Bronchial epithelial cell (primary cell): Measurements from ENCODE around the gene TNS3. TPM values are rescaled to one million over a fixed set of nuclear protein-coding genes. Genes with fewer than 3 reads are reported as not detected.

Experiments
- DNase-seq: peaks from one replicate; pipeline ENCODE4 v3.0.0-alpha.2; 2010; ENCODE audit warnings: low read depth
- FAIRE-seq: peaks from 2 replicates; lab custom pipeline; 2011; peaks lifted over from hg19 to GRCh38; lab: Jason Lieb, UNC
- H3K27me3 ChIP-seq: 2 replicates; pipeline ENCODE4 v1.5.1; 2011; ENCODE audit warnings: low read length; ENCODE audit not compliant: control insufficient read depth, insufficient read depth
- H3K36me3 ChIP-seq: 2 replicates; pipeline ENCODE4 v1.5.1; 2011; ENCODE audit warnings: low read length; ENCODE audit not compliant: control insufficient read depth, insufficient read depth
- H3K4me3 ChIP-seq: 2 replicates; pipeline ENCODE4 v1.5.1; 2011; ENCODE audit warnings: mild to moderate bottlenecking, low read depth, low read length, control low read depth
- total RNA-seq: library from RNA; depleted of rRNA; stranded (reverse); fragments of >200 nt; gene quantifications from 2 replicates; pipeline ENCODE4 v1.2.1, GENCODE V29; 2014
- TF ChIP-seq, protein P1 (sequence below): IDR thresholded peaks from 2 replicates; pipeline ENCODE4 v1.5.1; 2011; ENCODE audit warnings: mild to moderate bottlenecking, moderate library complexity, low read length, control low read depth, inconsistent platforms; ENCODE audit not compliant: insufficient read depth, severe bottlenecking

TNS3 gene
- total RNA-seq, 1 donor from 2014 or later: 2.6 TPM

DNA sequence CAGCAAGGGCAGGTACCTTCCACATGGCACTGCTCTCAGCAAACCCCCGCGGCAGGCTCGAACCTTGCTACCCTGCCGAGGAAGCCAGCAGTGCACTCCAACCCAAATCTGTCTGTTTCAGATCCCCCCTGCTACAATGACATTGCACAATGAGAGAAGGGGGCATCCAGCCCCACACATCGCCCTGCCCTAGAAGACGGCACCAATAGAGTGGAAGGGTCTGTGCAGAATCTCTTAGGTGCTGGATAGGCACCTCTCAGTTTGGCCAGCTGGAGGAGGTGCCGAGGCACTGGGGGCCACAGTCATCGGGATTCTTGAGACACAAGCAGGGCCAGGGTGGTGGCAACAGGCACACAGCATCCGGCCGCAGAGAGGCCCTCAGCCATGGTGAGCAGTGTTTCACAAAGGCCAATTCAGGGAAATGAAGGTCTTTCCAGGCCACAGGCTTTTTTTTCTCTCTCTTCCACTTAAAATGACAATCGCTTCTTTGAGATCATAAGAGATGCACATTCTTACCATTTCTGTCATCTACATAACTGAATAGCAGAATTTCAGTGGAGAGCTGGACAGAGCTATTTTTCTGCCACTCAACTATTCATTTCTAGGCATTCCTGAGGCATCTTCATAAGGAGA lies 281.3 kb downstream of the TNS3 start:
- Histone ChIP-seq H3K4me3 (no peak overlapping the region), H3K27me3 (no peaks in the 10 kb centered on the region), H3K36me3 (peaks cover 5% of the 10 kb centered on the region)
- TF ChIP-seq, protein P1, sequence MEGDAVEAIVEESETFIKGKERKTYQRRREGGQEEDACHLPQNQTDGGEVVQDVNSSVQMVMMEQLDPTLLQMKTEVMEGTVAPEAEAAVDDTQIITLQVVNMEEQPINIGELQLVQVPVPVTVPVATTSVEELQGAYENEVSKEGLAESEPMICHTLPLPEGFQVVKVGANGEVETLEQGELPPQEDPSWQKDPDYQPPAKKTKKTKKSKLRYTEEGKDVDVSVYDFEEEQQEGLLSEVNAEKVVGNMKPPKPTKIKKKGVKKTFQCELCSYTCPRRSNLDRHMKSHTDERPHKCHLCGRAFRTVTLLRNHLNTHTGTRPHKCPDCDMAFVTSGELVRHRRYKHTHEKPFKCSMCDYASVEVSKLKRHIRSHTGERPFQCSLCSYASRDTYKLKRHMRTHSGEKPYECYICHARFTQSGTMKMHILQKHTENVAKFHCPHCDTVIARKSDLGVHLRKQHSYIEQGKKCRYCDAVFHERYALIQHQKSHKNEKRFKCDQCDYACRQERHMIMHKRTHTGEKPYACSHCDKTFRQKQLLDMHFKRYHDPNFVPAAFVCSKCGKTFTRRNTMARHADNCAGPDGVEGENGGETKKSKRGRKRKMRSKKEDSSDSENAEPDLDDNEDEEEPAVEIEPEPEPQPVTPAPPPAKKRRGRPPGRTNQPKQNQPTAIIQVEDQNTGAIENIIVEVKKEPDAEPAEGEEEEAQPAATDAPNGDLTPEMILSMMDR: no peak
- FAIRE-seq: no peak
- no peak for DNase-seq

DNA sequence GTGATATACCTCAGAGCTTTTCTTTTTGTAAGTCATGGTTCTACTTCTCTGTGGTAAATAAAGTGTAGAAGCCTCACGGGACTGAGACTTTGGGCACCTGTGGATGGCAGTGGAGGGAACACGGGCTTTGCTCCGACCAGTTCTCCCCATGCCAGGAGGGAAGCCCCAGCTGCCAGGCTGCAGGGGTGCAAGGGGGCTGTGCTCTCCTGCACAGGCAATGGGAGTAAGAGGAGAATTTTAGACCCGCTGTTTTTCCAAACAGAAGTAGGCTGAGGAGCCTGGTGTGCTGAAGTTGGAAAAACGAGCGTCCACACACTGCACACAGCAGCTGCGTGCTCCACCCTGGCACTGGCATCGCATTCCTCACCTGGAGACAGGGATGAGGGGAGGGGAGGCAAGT lies 282.4 kb downstream of the TNS3 start:
- DNase-seq (no peak), FAIRE-seq (no peak)
- Histone ChIP-seq H3K4me3 (no peak overlapping the region), H3K27me3 (no peaks in the 10 kb centered on the region), H3K36me3 (peaks cover 2% of the 10 kb centered on the region)
- TF ChIP-seq, protein P1: no peak

DNA sequence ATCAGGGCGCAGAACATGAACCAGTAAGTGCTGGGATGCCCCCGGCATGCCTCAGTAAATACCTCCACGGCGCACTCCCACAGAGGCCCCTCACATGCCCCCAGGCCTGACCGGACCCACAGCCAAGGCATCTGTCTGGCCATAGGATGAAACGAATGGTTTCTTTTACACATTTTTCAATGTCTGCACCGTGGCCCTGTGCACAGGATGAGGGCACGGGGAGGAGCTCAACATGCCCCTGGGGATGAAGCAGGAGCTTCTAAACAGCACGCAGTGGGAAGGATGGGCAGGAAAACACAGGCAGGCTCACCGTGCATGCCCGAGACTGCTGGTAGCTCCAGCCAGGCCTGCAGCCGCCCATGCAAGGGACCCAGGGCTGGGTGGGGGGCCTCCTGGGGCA lies 283.3 kb downstream of the TNS3 start:
- FAIRE-seq: no peak
- H3K36me3 ChIP-seq: peaks cover 2% of the 10 kb centered on the region

DNA sequence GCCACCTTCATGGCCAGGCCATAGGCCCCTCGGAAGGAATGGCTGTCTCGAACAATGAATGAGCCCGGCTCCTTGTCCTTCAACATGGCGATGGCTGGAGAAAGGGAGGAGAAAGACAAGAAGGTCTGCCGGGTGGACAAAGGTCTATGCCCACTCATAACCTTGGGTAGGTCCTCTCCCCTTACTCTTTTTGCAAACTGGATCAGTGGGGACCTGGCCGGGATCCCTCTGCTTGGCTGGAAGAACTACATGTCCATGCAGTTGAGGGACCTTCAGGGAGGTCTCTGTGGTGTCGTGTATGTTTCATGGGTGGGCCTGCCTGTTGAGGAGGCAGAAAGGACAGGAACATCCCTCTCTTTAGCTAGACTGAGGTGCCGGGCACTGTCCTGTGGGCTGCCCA lies 284.8 kb downstream of the TNS3 start:
- Histone ChIP-seq H3K4me3 (no peak overlapping the region), H3K36me3 (peaks cover 2% of the 10 kb centered on the region), H3K27me3 (no peaks in the 10 kb centered on the region)
- TF ChIP-seq, protein P1: no peak
- DNase-seq (no peak), FAIRE-seq (no peak)

More for the DNA sequence above, 283.3 kb downstream of the TNS3 start:
- no peak for DNase-seq
- TF ChIP-seq, protein P1: no peak
- Histone ChIP-seq H3K27me3 (no peaks in the 10 kb centered on the region), H3K4me3 (no peak overlapping the region)

DNA sequence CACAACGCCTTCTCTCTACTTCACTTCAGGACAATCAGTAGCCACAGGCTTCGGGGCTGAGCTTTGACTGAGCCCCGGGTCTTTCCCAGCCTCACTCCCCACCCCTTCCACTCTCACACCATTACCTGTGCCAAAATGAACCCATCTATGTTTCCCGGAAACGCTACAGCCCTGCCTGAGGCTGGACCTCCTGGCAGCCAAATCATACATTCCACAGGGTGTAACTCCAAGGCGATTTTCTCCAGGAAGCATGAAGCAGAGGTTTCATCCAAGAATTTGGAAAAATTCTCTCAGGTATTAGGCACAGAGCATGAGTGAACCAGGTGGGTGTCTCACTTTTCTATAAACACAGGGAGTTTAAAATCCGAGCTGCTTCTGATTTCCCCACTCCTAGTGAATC lies 286.3 kb downstream of the TNS3 start:
- Histone ChIP-seq H3K27me3 (no peaks in the 10 kb centered on the region), H3K4me3 (no peak overlapping the region), H3K36me3 (peaks cover 1% of the 10 kb centered on the region)
- TF ChIP-seq, protein P1: no peak
- DNase-seq: peak; percentile 37
- no peak for FAIRE-seq
